H9 (cell line): ENCODE data around the gene TRAPPC13. TPM values are rescaled to one million over a fixed set of nuclear protein-coding genes. Genes with fewer than 3 reads are reported as not detected.

ENCODE experiments used
- DNase-seq: peaks from one replicate; pipeline ENCODE4 v3.0.0-alpha.2; 2017
- H2AFZ ChIP-seq: one replicate; pipeline ENCODE4 v1.6.1; 2013; ENCODE audit warnings: mild to moderate bottlenecking, low read length, control low read depth, moderate library complexity
- H2AK5ac ChIP-seq: 2 replicates; pipeline ENCODE4 v1.6.1; 2013; ENCODE audit warnings: low read length, control low read depth, mixed read lengths; ENCODE audit not compliant: insufficient read length
- H2BK120ac ChIP-seq: one replicate; pipeline ENCODE4 v1.6.1; 2013; ENCODE audit warnings: low read depth, mild to moderate bottlenecking, low read length, control low read depth, inconsistent platforms; ENCODE audit not compliant: poor library complexity, severe bottlenecking
- H2BK12ac ChIP-seq: 2 replicates; pipeline ENCODE4 v1.6.1; 2013; ENCODE audit warnings: low read length, control low read depth, mixed read lengths, low read depth; ENCODE audit not compliant: insufficient read length
- H2BK15ac ChIP-seq: 2 replicates; pipeline ENCODE4 v1.6.1; 2013; ENCODE audit warnings: low read depth, low read length, control low read depth
- H2BK20ac ChIP-seq: one replicate; pipeline ENCODE4 v1.6.1; 2013; ENCODE audit warnings: low read depth, mild to moderate bottlenecking, low read length, control low read depth, inconsistent platforms; ENCODE audit not compliant: poor library complexity, severe bottlenecking
- H2BK5ac ChIP-seq: 2 replicates; pipeline ENCODE4 v1.6.1; 2013; ENCODE audit warnings: low read length, control low read depth, mixed read lengths; ENCODE audit not compliant: insufficient read length
- H3K14ac ChIP-seq: 2 replicates; pipeline ENCODE4 v1.6.1; 2013; ENCODE audit warnings: low read length, control low read depth; ENCODE audit not compliant: insufficient read depth
- H3K18ac ChIP-seq: 2 replicates; pipeline ENCODE4 v1.6.1; 2013; ENCODE audit warnings: low read depth, mild to moderate bottlenecking, mixed read lengths, low read length, control low read depth; ENCODE audit not compliant: insufficient read length
- H3K23ac ChIP-seq: 2 replicates; pipeline ENCODE4 v1.6.1; 2013; ENCODE audit warnings: low read length, control low read depth, mixed read lengths, low read depth; ENCODE audit not compliant: insufficient read length
- H3K23me2 ChIP-seq: 2 replicates; pipeline ENCODE4 v1.6.1; 2013; ENCODE audit warnings: low read depth, mild to moderate bottlenecking, mixed read lengths, low read length, control low read depth; ENCODE audit not compliant: insufficient read length, poor library complexity, severe bottlenecking
- H3K27ac ChIP-seq: 2 replicates; pipeline ENCODE4 v1.5.1; 2013; ENCODE audit warnings: low read length, control low read depth, mixed read lengths, low read depth; ENCODE audit not compliant: insufficient read length
- H3K27me3 ChIP-seq: 2 replicates; pipeline ENCODE4 v1.6.1; 2013; ENCODE audit warnings: low read length, control low read depth, inconsistent platforms; ENCODE audit not compliant: insufficient read depth
- H3K4ac ChIP-seq: 2 replicates; pipeline ENCODE4 v1.6.1; 2013; ENCODE audit warnings: low read depth, mild to moderate bottlenecking, control low read depth, inconsistent platforms, low read length, moderate library complexity
- H3K4me1 ChIP-seq: 2 replicates; pipeline ENCODE4 v1.6.1; 2013; ENCODE audit warnings: low read length, control low read depth, inconsistent platforms; ENCODE audit not compliant: insufficient read depth
- H3K4me2 ChIP-seq: 2 replicates; pipeline ENCODE4 v1.6.1; 2013; ENCODE audit warnings: low read length, control low read depth, mixed read lengths; ENCODE audit not compliant: insufficient read length, insufficient read depth
- H3K56ac ChIP-seq: 2 replicates; pipeline ENCODE4 v1.6.1; 2013; ENCODE audit warnings: low read depth, mild to moderate bottlenecking, mixed read lengths, low read length, control low read depth; ENCODE audit not compliant: insufficient read length
- H3K79me1 ChIP-seq: 2 replicates; pipeline ENCODE4 v1.6.1; 2013; ENCODE audit warnings: low read depth, mild to moderate bottlenecking, moderate library complexity, low read length, control low read depth, inconsistent platforms; ENCODE audit not compliant: insufficient read depth, poor library complexity, severe bottlenecking
- H3K79me2 ChIP-seq: 2 replicates; pipeline ENCODE4 v1.6.1; 2013; ENCODE audit warnings: low read length, control low read depth, inconsistent platforms; ENCODE audit not compliant: insufficient read depth
- H3K9ac ChIP-seq: 2 replicates; pipeline ENCODE4 v1.6.1; 2013; ENCODE audit warnings: low read length, control low read depth, mixed read lengths; ENCODE audit not compliant: insufficient read length; ENCODE audit errors: extremely low read depth
- H3K9me3 ChIP-seq: one replicate; pipeline ENCODE4 v1.6.1; 2013; ENCODE audit warnings: low read depth, low read length, inconsistent platforms; ENCODE audit not compliant: control insufficient read depth
- H3T11ph ChIP-seq: one replicate; pipeline ENCODE4 v1.6.1; 2013; ENCODE audit warnings: mild to moderate bottlenecking, low read length, control low read depth, inconsistent platforms
- H4K20me1 ChIP-seq: one replicate; pipeline ENCODE4 v1.6.1; 2013; ENCODE audit not compliant: control insufficient read depth, insufficient read length, insufficient read depth
- H4K5ac ChIP-seq: 2 replicates; pipeline ENCODE4 v1.6.1; 2013; ENCODE audit warnings: low read depth, mild to moderate bottlenecking, mixed read lengths, low read length, control low read depth; ENCODE audit not compliant: insufficient read length
- H4K8ac ChIP-seq: replicated peaks from 2 replicates; pipeline ENCODE4 v1.6.1; 2013; ENCODE audit warnings: low read length, control low read depth, mixed read lengths, low read depth; ENCODE audit not compliant: insufficient read length
- H4K91ac ChIP-seq: 2 replicates; pipeline ENCODE4 v1.6.1; 2013; ENCODE audit warnings: low read depth, mild to moderate bottlenecking, moderate library complexity, mixed read lengths, low read length, control low read depth; ENCODE audit not compliant: insufficient read length
- H3K27ac Mint-ChIP-seq, 3 experiments: 2 replicates in 2 of 3; 3 replicates in 1 of 3; pipeline ENCODE4 v1.8.0; 2020 to 2021; ENCODE audit warnings: mixed read lengths in 3 of 3, mild to moderate bottlenecking in 1 of 3, moderate library complexity in 1 of 3
- H3K27me3 Mint-ChIP-seq: 2 replicates; pipeline ENCODE4 v1.8.0; 2021; ENCODE audit warnings: low read depth, mild to moderate bottlenecking, moderate library complexity, mixed read lengths
- H3K36me3 Mint-ChIP-seq, 3 experiments: 2 replicates in 2 of 3; 3 replicates in 1 of 3; pipeline ENCODE4 v1.8.0; 2020 to 2021; ENCODE audit warnings: low read depth in 3 of 3, mixed read lengths in 3 of 3; ENCODE audit not compliant: insufficient read depth in 1 of 3
- H3K4me1 Mint-ChIP-seq, 2 experiments: 2 replicates each; pipeline ENCODE4 v1.8.0; 2020; ENCODE audit warnings: mixed read lengths in 2 of 2
- H3K4me3 Mint-ChIP-seq, 2 experiments: 2 replicates in 1 of 2; 3 replicates in 1 of 2; pipeline ENCODE4 v1.8.0; 2020 to 2021; ENCODE audit warnings: mild to moderate bottlenecking in 2 of 2, mixed read lengths in 2 of 2, moderate library complexity in 1 of 2
- H3K9me3 Mint-ChIP-seq, 2 experiments: 2 replicates in 1 of 2; 3 replicates in 1 of 2; pipeline ENCODE4 v1.8.0; 2020; ENCODE audit warnings: mild to moderate bottlenecking in 2 of 2, mixed read lengths in 2 of 2, moderate library complexity in 1 of 2
- WGBS: extraction: QIAGEN DNeasy Blood & Tissue Kit; methylation state at CpG from one replicate; pipeline ENCODE4 v1.1.7; 2013; ENCODE audit warnings: missing lambda C conversion rate, low lambda C conversion rate, mixed read lengths; ENCODE audit not compliant: insufficient read length; ENCODE audit errors: extremely low coverage; 5-methylcytosine and 5-hydroxymethylcytosine counted together
- total RNA-seq: library from RNA; stranded (reverse); gene quantifications from 2 replicates; pipeline ENCODE4 v1.2.1, GENCODE V29; 2021
- TF ChIP-seq, protein P1 (sequence below): fragments of 200-600 bp; sonication (generic); conservative IDR thresholded peaks from 3 replicates; pipeline ENCODE4 v1.8.0; 2021; ENCODE audit warnings: antibody characterized with exemption, mild to moderate bottlenecking

Gene TRAPPC13
- total RNA-seq, 1 experiment from 2014 or later = 16.7 TPM

DNA sequence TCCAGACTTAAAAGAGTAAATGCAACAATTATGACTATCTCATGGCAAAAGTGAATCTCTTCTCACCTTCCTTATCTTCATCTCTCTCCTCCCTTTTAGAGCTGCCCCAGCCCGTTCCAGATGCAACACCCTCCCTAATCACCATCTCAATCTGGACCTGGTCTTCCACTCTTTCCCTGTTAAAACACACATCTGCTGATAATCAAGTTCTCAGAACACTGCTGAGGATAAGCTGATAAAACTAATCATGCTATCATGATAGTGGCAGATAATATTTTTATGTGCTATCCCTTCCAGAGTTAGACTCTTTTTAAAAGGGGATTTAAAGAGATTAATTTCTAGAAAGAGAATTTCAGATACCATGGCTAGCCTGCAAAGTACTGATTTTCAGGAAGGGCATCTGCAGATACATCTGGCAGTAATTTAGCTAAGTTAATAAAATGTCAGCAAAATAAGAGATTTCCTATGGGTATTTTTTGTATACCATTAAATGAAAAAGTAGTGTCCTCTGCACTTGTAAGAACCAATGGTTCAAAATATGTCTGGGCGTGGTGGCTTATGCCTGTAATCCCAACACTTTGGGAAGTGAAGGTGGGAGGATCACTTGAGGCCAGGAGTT, 79.9 kb downstream of the TRAPPC13 start:
- H3K27me3 ChIP-seq = no peaks in the 10 kb centered on the region
- no peak overlapping the region for H3K14ac ChIP-seq
- H3K9me3 ChIP-seq = no peaks in the 10 kb centered on the region
- no peak overlapping the region for H3K4ac ChIP-seq
- H2BK12ac ChIP-seq = no peak overlapping the region
- no peak for DNase-seq
- TF ChIP-seq, protein P1, sequence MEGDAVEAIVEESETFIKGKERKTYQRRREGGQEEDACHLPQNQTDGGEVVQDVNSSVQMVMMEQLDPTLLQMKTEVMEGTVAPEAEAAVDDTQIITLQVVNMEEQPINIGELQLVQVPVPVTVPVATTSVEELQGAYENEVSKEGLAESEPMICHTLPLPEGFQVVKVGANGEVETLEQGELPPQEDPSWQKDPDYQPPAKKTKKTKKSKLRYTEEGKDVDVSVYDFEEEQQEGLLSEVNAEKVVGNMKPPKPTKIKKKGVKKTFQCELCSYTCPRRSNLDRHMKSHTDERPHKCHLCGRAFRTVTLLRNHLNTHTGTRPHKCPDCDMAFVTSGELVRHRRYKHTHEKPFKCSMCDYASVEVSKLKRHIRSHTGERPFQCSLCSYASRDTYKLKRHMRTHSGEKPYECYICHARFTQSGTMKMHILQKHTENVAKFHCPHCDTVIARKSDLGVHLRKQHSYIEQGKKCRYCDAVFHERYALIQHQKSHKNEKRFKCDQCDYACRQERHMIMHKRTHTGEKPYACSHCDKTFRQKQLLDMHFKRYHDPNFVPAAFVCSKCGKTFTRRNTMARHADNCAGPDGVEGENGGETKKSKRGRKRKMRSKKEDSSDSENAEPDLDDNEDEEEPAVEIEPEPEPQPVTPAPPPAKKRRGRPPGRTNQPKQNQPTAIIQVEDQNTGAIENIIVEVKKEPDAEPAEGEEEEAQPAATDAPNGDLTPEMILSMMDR = no peak
- no peak overlapping the region for H3K23ac ChIP-seq
- no peaks in the 10 kb centered on the region for H3K79me2 ChIP-seq
- no peaks in the 10 kb centered on the region for H3K4me1 ChIP-seq
- no peak overlapping the region for H2AK5ac ChIP-seq
- H3K27me3 Mint-ChIP-seq = no peaks in the 10 kb centered on the region
- H3K9me3 Mint-ChIP-seq = no peaks in the 10 kb centered on the region
- H3K4me2 ChIP-seq = no peak overlapping the region
- no peaks in the 10 kb centered on the region for H3K4me1 Mint-ChIP-seq
- whole genome bisulfite sequencing = no CpG with 5 or more reads among the region's 2 CpGs
- H2BK5ac ChIP-seq = no peak overlapping the region
- H2BK120ac ChIP-seq = no peak overlapping the region
- H4K5ac ChIP-seq = no peak overlapping the region
- no peaks in the 10 kb centered on the region for H4K20me1 ChIP-seq
- peaks cover 2 to 41% (median 25%) of the 10 kb centered on the region in 3 experiments; a peak in 6 of 7 replicates for H3K36me3 Mint-ChIP-seq
- no peak overlapping the region for H3K4me3 Mint-ChIP-seq
- no peak overlapping the region for H4K91ac ChIP-seq
- no peak overlapping the region for H2AFZ ChIP-seq
- no peaks in the 10 kb centered on the region for H3K23me2 ChIP-seq
- H2BK15ac ChIP-seq = no peak overlapping the region
- no peak overlapping the region for H3K9ac ChIP-seq
- H3K27ac ChIP-seq = no peak overlapping the region
- no peak overlapping the region for H3K56ac ChIP-seq
- H2BK20ac ChIP-seq = no peak overlapping the region
- H3K18ac ChIP-seq = no peak overlapping the region
- no peak overlapping the region for H3T11ph ChIP-seq
- H3K79me1 ChIP-seq = no peaks in the 10 kb centered on the region
- H3K27ac Mint-ChIP-seq = no peak overlapping the region; a peak in 1 of 7 replicates
- H4K8ac ChIP-seq = no peak overlapping the region
